ENCODE data around the gene CD47.

GRCh38 chr3:108125153-108125543, 34.3 kb upstream of the CD47 start:
- no peak for TF ChIP-seq EZH2phosphoT487 (IDR thresholded peaks at IDR 0.05; ENCODE audit: low read depth, severe bottlenecking, unreplicated experiment)
- no peak for TF ChIP-seq CTCF (IDR thresholded peaks at IDR 0.05; ENCODE audit: poor library complexity)
- TF ChIP-seq EZH2 (IDR thresholded peaks at IDR 0.05; ENCODE audit: borderline replicate concordance), result no peak
